Dermis blood vessel endothelial cell (primary cell): ENCODE measurements around the gene PEAR1. TPM values are rescaled to one million over a fixed set of nuclear protein-coding genes. Genes with fewer than 3 reads are reported as not detected.

Experiments used
- DNase-seq: peaks from one replicate; pipeline ENCODE4 v3.0.0; 2010
- total RNA-seq: library from RNA; depleted of rRNA; stranded (reverse); fragments of >200 nt; gene quantifications from 2 replicates; pipeline ENCODE4 v1.2.3, GENCODE V29; 2014

Gene PEAR1
- total RNA-seq, 1 donor from 2014 or later, result 19.1 TPM

DNA sequence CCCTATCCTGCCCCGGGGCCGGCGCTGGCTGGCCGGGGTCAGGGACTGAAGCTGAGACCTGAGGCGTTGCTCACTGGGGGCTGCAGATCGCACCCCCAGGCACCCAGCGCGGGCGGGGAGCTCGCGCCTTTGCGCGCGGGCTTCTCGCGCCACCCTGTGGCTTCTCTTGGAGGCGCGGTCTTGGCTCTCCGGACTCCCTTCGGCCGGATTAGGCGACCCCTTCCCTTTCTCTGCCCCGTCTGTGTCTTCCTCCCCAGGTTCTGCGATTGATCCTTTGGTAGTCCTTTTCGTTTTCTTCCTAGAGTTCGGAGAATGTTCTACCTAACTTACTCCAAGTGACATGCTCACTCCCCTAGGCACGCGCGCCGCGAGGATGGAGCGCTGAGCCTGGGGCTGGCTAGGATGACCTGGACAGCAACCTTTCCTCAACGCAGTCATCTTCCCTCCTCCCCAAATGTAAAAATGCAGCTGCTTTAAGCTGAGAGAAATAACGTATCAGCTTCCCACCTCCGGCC, 33.3 kb upstream of the PEAR1 start:
- DNase-seq, result peak; percentile 63

DNA sequence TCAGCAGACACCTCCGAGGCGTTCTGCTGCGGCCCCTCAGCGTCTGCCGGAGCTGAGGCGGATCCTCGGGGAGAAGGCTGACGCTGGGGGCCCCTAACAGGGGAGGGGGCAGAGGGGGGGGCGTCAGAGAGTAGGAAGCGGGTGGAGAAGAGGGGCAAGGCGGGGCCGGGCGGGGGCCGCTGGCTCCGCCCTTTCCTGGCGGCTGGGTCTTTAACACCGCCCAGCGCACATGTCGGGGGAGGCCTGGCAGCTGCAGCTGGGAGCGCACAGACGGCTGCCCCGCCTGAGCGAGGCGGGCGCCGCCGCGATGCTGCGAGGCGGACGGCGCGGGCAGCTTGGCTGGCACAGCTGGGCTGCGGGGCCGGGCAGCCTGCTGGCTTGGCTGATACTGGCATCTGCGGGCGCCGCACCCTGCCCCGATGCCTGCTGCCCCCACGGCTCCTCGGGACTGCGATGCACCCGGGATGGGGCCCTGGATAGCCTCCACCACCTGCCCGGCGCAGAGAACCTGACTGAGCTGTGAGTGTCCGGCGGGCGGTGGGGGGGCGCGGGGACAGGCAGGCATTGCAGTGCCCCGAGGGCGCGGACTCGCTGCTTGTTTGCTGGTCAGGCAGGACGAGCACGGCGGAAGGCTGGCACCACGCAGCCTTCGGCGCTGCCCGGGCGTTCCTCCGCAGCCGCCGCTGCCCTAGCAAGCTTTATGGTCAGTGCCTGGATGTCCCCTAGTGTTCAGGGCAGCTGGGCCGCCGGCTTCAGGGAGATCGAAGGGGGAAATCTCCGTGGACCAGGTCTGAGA, 32.7 kb upstream of the PEAR1 start, which contains the start of gene NTRK1:
Gene NTRK1 (plus strand): TSS at position 238 of the 796 bp plus-strand sequence. CDS start 70 bp downstream, at position 308.
- peak; percentile 48 for DNase-seq

DNA sequence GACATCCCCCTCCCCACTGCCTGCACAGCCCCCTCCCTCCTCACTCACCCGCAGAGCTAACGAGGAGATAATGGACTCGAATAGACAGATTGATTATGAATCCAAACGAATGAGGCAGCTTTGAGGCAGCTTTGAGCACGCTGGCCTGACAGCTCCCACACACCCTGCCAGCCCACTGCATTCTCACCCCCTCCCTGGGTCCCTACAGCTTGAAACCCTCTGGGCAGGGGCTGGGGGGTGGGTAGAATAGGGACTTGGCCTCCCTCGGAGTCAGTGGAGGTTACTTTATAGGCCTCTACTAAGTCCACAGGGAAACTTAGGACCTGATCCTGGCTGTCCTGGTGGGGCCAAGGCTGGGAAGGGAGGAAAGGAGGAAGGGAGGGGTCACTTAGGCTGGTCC, 30.9 kb upstream of the PEAR1 start:
- DNase-seq, result no peak

DNA sequence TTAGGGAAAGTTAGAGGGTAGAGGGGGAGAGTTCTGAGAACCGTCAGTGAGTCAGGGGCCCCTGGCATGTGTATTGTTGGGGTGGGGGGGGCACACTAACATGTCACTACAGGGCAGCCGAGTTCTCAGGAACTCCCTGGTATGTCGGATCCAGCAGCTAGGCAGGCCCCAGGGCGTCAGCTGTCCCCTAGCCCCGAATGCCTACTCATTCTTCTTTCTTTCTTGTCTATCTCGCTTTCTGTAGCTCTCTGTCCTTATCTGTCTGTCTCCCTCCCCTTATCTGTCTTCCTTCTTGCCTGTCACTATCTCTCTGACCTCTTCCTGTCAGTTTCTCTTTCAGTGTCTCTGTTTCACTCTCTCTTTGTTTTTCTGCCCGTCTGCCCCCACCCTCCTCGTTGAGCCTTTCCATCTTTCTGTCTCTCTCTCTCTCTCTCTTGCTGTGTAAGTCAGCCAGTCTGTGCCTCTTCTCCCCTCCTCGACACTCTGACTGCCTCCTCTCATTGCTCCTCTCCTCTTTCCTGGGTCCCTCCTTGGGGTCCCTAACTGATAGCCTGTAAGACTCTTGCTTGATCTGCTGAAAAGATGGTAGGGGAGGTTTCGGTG, 30.4 kb upstream of the PEAR1 start:
- DNase-seq, result no peak

DNA sequence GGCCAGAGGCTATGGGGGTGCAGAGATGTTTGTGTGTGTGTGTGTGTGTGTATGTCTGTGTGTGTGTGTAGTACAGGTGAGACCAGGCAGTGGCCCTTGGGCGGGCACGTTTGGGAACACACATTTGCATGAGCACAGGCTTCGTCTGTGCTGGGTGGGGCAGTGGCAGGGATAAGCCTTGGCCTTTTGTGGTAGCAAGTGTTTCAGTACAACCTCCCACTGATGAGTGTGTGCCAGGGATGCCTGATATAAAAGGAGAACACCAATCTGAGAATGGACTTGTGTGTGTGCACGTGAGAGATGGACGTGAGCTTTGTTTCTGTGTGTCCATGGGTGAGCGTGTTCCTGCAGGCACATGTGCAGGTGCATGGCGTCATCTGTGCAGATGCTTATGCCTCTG, 29.9 kb upstream of the PEAR1 start:
- DNase-seq, result no peak

DNA sequence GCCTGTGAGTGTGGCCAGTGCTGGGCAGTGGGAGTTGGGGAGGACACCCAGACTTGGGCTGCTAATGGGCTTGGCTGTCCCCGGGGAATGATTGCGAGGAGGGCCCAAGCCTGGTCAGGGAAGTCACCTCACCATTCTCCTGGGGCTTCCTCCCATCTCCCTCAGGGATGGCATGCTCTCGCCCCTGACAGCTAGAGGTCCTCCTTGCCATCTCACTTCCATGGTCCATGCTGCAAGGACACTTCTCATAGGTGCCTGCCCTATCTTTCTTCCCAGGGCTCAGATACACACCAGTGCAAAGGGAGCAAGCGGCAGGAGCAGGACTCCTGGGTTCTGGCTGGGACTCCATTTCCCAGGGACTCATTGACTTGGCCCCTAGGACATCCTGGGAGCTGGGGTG, 28.7 kb upstream of the PEAR1 start:
- no peak for DNase-seq

DNA sequence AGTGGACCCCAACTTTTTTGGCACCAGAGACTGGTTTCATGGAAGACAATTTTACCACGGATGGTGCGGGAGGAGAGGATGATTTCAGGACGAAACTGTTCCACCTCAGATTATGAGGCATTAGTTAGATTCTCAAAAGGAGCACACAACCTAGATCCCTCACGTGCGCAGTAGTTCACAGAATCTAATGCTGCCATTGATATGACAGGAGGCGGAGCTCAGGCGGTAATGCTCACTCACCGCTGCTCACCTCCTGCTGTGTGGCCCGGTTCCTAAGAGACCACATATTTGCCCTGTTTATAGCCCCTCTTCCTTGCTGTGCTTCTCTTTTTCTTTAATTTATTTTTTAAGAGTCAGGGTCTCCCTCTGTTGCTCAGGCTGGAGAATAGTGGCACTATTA, 28.3 kb upstream of the PEAR1 start:
- DNase-seq, result no peak

DNA sequence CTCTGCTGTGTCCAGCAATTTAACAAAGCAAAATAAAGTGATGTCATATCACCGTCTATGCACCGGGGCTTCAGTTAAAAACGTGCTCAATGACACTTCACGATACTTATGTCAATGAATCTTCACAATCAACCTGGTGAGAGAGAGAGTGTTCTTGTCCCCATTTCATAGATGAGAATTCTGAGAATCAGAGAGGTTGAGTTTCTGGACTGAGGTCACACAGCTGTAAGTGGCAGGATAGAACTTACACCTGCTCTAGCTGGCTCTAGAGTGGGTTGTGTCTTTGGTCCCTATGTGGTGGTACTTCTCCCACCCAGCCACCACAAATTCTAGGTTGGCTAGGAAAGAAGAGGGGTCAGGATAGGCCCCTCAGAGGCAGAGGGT, 27.7 kb upstream of the PEAR1 start:
- no peak for DNase-seq

DNA sequence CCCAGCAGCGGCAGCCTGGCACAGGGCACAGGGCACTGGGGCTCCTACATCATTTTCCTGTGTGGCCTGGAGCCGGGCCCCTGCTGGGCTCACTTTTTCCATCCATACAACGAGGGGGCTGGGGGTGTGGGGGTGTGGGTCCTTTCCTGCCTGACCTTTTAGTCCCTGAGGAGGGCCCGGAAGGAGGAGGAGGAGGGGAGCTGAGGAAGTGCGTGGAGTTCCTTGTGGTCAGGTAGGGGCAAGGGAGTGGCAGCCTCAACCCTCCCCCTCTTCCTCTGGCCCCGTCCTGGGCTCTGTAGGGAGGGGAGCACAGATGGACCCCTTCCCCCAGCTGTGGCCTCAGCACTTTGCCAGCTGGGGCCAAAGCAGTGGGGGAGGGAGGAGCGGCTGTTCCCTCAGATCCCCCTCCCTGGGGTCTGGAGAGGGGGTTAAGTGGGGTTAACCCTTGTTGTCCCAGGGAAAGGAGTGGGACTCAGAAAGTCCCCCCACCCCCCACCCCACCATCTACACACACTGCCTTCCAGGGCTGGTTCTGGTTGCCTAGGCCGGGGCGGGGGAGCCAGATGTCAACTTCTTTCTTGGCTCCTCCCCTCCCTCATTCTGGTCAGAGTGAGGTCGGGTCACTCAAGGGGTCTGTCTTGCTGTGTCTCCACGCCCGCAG, 27.1 kb upstream of the PEAR1 start:
- no peak for DNase-seq

DNA sequence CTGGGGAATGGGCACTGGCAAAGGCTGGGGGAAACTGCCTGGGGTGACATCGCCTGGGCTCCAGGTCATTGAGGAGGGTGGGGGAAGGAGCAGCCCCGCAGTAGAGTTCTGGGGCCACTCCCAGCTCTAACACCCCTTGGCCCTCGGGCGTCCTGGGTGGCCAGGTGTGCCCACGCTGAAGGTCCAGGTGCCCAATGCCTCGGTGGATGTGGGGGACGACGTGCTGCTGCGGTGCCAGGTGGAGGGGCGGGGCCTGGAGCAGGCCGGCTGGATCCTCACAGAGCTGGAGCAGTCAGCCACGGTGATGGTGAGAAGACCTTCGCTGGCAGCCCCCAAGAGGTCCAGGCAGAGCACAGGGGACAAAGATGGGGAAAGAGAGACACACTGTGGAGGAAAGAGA, 25.2 kb upstream of the PEAR1 start:
- DNase-seq, result no peak

DNA sequence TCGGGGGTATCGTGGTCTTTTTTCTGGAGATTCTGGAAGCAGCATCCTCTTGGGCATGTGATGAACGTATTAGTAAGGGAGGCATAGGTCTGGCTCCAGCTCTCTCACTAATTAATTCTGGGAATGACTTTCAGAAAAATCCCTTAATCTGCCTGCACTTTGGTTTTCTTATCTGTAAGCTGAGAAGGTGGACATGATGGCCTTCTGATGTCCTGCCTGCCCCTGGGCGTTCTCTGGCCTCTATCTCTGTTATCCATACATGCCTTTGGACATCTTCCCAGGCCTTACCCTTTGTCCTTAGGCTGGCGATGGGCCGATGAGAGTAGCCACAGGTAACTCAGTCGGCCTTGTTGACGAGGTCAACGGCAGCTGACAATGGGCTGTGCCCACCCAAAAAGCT, 24.1 kb upstream of the PEAR1 start:
- no peak for DNase-seq

DNA sequence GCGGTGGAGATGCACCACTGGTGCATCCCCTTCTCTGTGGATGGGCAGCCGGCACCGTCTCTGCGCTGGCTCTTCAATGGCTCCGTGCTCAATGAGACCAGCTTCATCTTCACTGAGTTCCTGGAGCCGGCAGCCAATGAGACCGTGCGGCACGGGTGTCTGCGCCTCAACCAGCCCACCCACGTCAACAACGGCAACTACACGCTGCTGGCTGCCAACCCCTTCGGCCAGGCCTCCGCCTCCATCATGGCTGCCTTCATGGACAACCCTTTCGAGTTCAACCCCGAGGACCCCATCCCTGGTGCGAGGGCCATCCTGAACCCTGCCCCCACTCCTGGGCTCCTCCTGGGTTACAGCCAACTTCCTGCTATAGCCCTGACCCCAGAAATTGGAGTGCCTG, 19.9 kb upstream of the PEAR1 start:
- DNase-seq, result no peak

DNA sequence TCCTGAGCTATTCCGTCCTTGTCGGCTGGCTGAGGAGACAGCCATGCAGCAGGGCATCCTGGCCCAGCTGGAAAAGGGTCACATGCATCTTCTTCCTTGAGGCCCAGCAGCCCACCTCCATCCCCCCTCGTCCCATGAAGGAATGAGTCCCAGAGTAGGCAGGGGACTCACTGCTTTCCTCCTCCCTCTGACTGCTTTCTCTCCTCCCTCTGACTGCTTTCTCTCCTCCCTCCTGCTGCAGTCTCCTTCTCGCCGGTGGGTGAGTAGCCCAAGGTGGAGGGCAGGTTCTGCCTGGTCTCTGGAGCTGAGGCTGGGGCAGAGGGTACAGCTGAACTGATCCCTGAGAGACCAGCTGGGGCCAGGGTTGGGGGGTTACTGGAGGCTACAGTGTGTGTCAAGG, 19.4 kb upstream of the PEAR1 start:
- DNase-seq, result no peak

DNA sequence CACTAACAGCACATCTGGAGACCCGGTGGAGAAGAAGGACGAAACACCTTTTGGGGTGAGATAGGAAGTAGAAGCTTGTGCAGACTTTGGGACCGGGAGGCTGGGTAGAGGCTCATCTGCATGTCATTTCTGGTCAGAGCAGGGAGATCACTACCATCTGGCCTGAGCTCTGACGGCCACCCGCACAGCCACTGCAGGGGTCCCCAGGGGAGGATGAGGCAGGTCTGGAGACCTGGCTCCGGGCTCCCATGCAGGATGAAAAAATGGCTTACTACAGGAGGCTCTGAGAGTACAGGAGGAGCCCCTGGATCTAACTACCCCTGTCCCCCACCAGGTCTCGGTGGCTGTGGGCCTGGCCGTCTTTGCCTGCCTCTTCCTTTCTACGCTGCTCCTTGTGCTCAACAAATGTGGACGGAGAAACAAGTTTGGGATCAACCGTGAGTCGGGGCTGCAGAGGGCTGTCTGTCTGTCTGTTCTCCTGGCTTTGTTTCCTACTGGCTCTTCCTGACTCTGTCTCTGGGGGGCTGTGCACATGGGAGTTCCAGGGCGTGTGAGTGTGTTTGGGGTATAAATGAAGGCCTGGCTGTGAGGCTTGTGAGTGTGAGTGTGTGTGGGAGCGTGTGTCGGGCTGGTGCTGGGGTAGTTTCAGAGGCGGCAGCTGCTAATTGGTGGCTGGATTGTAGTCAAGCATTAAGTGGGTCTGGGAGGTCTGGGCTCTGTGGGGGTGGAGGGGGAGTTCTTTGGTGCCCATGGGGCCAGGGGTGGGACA, 18.8 kb upstream of the PEAR1 start:
- no peak for DNase-seq

DNA sequence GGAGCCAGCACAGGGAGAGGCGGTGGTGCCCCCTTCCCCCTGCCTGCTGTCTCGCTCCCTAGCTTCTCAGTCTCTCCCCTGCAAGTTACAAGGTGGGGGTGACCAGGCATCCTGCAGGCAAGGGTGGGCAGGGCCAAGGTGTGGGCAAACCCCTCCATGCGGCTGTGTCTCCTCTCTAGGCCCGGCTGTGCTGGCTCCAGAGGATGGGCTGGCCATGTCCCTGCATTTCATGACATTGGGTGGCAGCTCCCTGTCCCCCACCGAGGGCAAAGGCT, 18.2 kb upstream of the PEAR1 start:
- no peak for DNase-seq

DNA sequence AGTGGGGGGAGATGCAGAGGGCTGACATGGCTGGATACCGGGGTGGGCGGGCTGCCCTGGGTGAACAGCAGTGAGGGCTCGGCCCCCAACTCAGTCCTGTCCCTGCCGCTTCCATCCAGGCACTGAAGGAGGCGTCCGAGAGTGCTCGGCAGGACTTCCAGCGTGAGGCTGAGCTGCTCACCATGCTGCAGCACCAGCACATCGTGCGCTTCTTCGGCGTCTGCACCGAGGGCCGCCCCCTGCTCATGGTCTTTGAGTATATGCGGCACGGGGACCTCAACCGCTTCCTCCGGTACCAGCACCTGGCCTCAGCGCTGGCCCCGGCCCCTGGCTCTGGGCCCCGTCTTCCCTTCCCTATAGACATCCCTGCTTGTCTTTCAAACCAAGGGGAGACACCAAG, 17.2 kb upstream of the PEAR1 start:
- peak; percentile 22 for DNase-seq

DNA sequence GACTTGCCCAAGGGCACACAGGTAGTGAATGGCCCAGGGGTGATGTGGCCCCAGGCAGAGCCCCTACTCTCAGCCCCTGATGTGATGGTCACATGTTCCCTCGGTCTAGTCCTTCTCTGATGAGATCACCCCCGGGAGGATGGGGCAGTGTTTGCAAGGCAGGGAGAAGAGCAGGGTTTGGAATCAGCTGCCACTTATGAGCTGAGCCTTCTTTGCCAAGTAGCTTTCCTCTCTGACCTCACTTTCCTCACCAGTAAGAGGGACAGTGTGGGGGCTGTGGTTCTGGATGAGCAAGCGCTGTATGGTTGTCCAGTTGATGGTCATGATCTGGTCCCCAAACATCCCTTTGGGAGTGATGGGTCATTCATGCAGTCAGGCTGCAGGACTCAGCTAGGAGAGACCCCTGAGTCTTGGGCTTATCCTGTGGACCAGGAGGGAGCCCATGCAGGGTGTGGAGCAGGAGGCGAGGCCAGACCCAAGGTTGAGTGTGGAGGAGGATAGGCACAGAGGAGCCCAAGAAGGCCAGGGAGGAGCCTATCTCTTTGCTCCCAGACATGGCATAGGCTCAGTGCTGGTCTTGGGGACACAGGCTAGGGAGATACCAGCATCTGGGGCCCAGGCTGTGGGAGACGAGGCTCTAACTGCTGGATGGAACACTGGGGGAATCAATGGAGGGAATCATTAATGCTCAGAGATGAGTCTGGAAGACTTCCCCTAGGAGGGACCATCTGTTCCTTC, 15.9 kb upstream of the PEAR1 start:
- no peak for DNase-seq

DNA sequence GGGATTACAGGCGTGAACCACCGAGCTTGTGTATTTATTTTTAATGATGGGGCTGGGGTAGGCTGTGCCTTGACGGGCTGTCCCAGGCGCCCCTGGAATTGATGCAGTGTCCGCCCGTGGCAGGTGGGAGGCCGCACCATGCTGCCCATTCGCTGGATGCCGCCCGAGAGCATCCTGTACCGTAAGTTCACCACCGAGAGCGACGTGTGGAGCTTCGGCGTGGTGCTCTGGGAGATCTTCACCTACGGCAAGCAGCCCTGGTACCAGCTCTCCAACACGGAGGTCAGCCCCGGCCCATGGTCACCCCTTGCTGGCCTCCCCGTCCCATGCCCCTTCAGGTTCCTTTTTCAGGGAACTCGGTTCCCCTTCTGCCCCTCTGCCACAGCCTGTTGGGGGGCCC, 13.6 kb upstream of the PEAR1 start:
- DNase-seq, result no peak

DNA sequence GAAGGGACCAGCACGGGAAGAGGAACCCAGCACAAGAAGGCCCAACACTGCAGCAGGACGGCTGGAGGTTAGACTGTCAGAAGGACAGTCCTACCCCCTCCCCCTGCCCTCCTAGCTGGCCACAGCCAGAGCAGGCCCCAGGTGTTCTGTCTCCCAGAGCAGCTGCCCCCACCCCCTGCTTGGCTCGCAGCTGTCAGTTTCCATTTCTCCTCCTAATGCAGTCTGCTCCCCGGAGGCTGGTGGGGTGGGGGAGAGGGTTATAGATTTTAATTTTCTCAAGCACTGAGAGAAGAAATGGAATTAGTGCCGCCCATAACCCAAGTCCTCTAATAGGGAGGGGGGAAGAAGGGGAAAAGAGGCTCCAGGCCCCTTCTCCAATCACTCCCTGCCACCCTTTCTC, 13.0 kb upstream of the PEAR1 start:
- no peak for DNase-seq

DNA sequence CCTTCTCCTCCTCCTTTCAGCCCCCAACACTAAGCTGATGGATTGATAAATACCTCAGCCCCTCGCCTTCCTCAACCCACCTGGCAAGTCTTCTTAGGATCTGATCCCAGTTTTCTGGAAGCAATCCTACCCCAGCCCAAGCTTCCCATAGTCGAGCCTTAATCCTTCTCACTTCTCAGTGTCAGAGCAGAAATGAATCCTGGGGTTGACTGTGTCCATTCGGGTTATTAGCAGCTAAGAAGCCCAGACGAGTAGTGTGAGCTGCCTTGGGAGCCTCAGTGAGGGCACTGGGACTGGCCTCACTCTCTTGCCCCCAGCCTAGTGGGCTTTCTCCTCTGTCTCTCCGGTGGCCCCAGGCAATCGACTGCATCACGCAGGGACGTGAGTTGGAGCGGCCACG, 12.4 kb upstream of the PEAR1 start:
- no peak for DNase-seq

DNA sequence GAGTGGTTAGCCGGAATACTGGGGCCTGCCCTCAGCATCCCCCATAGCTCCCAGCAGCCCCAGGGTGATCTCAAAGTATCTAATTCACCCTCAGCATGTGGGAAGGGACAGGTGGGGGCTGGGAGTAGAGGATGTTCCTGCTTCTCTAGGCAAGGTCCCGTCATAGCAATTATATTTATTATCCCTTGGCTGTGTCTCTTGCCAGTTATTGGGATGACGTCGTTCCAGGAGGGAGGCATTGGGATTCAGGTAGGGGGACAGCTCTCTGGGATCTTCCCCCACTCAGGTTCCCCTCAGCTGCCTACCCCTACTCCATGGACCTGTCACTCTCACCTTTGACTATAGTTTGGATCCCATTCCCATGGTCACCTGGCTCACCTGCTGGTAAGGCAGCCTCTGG, 11.9 kb upstream of the PEAR1 start:
- DNase-seq, result no peak

DNA sequence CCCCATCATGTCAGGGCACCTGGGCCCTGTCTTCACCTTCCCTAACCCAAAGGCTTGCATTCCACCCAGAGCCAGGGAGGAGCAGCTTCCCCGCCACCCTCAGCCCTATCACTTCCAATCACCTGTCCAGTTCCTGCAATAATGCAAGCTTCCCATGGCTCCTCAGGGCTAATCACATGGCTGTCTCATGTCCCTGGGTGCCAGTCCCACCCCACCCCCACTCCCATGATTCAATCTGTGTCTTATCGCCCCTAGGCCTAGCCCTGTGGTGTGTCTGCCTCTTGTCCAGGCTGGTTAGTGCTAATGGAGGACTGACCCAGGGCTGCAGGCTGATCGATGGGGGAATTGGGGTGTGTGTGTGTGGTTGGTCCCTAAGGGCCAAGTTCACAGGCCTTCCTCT, 11.0 kb upstream of the PEAR1 start:
- no peak for DNase-seq

DNA sequence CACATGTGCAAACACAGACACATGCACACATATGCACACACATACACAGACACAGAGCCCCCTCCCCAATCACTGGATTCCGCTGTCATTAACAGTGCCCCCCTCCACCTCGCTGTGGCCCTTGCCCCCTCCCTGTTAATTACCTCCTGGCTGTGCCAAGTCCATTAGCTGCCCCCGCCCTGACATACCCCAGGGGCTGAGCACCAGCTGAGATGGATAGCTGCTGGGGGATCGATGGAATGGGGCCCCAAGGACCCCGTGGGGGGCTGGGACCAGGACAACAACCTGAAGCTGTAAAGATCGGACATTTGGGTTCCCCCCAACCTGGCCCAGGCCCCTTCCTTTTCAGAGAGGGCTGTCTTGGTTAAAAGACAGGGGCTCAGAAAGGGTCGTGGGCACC, 9.6 kb upstream of the PEAR1 start:
- no peak for DNase-seq
